ENCODE results near the gene GLOD4. TPM values are rescaled to one million over a fixed set of nuclear protein-coding genes. Genes with fewer than 3 reads are reported as not detected.
A peak's percentile ranks its signal among the peaks of the same experiment; 100 is the strongest.

Gene GLOD4
- total RNA-seq, 1 experiment from 2014 or later, result 69.7 TPM

DNA sequence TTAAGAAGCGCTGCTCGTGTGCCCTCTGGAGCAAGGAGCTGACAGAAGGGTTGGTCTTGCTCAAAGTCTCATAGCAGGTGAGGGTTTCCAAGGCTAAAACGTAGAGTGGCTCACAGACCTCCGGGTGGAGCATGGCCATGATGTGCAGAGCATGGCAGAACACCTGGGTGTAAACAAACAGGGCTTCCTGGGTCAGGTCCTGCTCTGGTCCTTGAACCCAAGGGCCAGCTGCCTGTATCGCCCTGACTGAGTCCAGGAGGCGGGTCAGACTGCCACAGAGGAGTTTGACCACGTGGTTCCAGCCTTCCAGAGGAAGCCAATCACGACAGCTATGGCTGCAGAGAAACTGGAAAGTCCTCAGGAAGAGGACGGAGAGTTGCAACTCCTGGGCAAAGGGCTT, 37.1 kb downstream of the GLOD4 start:
- TF ChIP-seq CTCF (IDR thresholded peaks at IDR 0.05; ENCODE audit: insufficient read depth in 1 of 2, low read depth in 1 of 2, low read length in 1 of 2, severe bottlenecking in 1 of 2, unreplicated experiment in 1 of 2), result no peak
- Histone ChIP-seq H3K9me3 (no peaks in the 10 kb centered on the region), H3K4me1 (no peaks in the 10 kb centered on the region), H3K36me3 (ENCODE audit: control insufficient read depth, insufficient read depth, low read length) (no peaks in the 10 kb centered on the region; the same call in 1 of the 2 replicates), H3K27me3 (replicated peaks; ENCODE audit: control insufficient read depth, insufficient read depth, low read length) (no peaks in the 10 kb centered on the region), H3K4me3 (ENCODE audit: low read depth, low read length) (no peak overlapping the region)
- no peak for DNase-seq
- no peak overlapping the region for H3K4me3 Mint-ChIP-seq (ENCODE audit: unreplicated experiment)
- ChIA-PET CTCF (no interaction called here), POLR2A (no interaction called here)
- H3K27me3 Mint-ChIP-seq (ENCODE audit: insufficient read depth, unreplicated experiment), result no peaks in the 10 kb centered on the region
- H3K36me3 Mint-ChIP-seq (ENCODE audit: insufficient read depth, unreplicated experiment), result peaks cover 30% of the 10 kb centered on the region
- BruUV-seq (replicated peaks), result no TSS peak
- no peaks in the 10 kb centered on the region for H3K4me1 Mint-ChIP-seq (ENCODE audit: low read depth, unreplicated experiment)
- no peaks in the 10 kb centered on the region for H3K9me3 Mint-ChIP-seq (ENCODE audit: unreplicated experiment)
- no peak overlapping the region for H3K27ac Mint-ChIP-seq (ENCODE audit: unreplicated experiment)
- intact Hi-C loops (cut with micrococcal nuclease; ENCODE audit: unreplicated experiment), result no loop called here

- H3K27ac Mint-ChIP-seq (ENCODE audit: unreplicated experiment), result no peak overlapping the region
- intact Hi-C loops (cut with micrococcal nuclease; ENCODE audit: unreplicated experiment), result no loop called here
- H3K27me3 Mint-ChIP-seq (ENCODE audit: insufficient read depth, unreplicated experiment), result no peaks in the 10 kb centered on the region
- DNase-seq, result no peak
- Histone ChIP-seq H3K27me3 (replicated peaks; ENCODE audit: control insufficient read depth, insufficient read depth, low read length) (no peaks in the 10 kb centered on the region), H3K4me1 (no peaks in the 10 kb centered on the region), H3K4me3 (ENCODE audit: low read depth, low read length) (no peak overlapping the region), H3K9me3 (no peaks in the 10 kb centered on the region), H3K36me3 (ENCODE audit: control insufficient read depth, insufficient read depth, low read length) (no peaks in the 10 kb centered on the region; the same call in 1 of the 2 replicates)
- no peak overlapping the region for H3K4me3 Mint-ChIP-seq (ENCODE audit: unreplicated experiment)
- H3K9me3 Mint-ChIP-seq (ENCODE audit: unreplicated experiment), result no peaks in the 10 kb centered on the region
- no peaks in the 10 kb centered on the region for H3K4me1 Mint-ChIP-seq (ENCODE audit: low read depth, unreplicated experiment)
- TF ChIP-seq CTCF (IDR thresholded peaks at IDR 0.05; ENCODE audit: insufficient read depth in 1 of 2, low read depth in 1 of 2, low read length in 1 of 2, severe bottlenecking in 1 of 2, unreplicated experiment in 1 of 2), result no peak
- POLR2A ChIA-PET, result no interaction called here
- CTCF ChIA-PET, result interaction anchor here (0.7 kb wide), 1 partner anchor 435 kb away, joined by 3 read pairs; no protein-coding TSS in a partner anchor
- no TSS peak for BruUV-seq (replicated peaks)
- H3K36me3 Mint-ChIP-seq (ENCODE audit: insufficient read depth, unreplicated experiment), result peaks cover 30% of the 10 kb centered on the region
These were observed 38.9 kb downstream of the GLOD4 start for GRCh38 chr17:743139-743538.

DNA sequence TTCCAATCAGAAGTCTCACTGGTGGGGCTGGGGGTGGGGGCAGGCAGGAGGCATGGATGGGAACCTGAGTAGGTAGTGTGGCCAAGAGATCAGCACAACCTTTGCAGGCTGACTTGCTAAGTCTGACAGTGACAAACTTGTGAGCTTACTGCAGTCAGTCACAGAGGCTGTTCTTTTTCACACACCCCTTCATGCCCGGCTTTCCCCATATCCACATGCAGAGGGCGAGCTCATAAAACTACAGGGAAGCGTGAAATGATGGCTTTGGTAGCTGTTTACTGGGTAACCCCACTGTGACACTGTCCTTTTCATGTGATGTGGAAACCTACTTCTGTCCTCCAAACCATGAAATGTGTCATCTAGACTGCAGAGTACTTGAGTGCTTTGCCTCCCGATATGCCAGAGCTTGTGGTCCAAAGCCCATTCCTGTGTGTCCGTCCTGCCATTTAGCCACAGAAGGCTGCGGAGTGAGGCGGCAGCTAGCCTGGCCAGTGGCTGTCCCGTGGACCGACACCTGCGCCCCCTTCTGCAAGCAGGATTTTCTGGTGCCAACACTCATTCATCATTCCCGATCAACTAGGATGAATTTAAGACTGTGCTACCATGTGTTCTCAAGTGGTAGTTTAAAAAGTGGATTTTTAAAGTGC, 39.8 kb downstream of the GLOD4 start:
- Histone ChIP-seq H3K4me1 (no peaks in the 10 kb centered on the region), H3K9me3 (no peaks in the 10 kb centered on the region), H3K4me3 (ENCODE audit: low read depth, low read length) (no peak overlapping the region), H3K36me3 (ENCODE audit: control insufficient read depth, insufficient read depth, low read length) (no peaks in the 10 kb centered on the region; the same call in 1 of the 2 replicates), H3K27me3 (replicated peaks; ENCODE audit: control insufficient read depth, insufficient read depth, low read length) (no peaks in the 10 kb centered on the region)
- no peak for TF ChIP-seq CTCF (IDR thresholded peaks at IDR 0.05; ENCODE audit: insufficient read depth in 1 of 2, low read depth in 1 of 2, low read length in 1 of 2, severe bottlenecking in 1 of 2, unreplicated experiment in 1 of 2)
- Mint-ChIP-seq H3K27me3 (ENCODE audit: insufficient read depth, unreplicated experiment) (no peaks in the 10 kb centered on the region), H3K36me3 (ENCODE audit: insufficient read depth, unreplicated experiment) (peaks cover 30% of the 10 kb centered on the region), H3K27ac (ENCODE audit: unreplicated experiment) (no peak overlapping the region), H3K4me1 (ENCODE audit: low read depth, unreplicated experiment) (no peaks in the 10 kb centered on the region), H3K4me3 (ENCODE audit: unreplicated experiment) (no peak overlapping the region), H3K9me3 (ENCODE audit: unreplicated experiment) (no peaks in the 10 kb centered on the region)
- ChIA-PET CTCF (no interaction called here), POLR2A (no interaction called here)
- intact Hi-C loops (cut with micrococcal nuclease; ENCODE audit: unreplicated experiment), result no loop called here
- no peak for DNase-seq
- TSS peak; percentile 13 for BruUV-seq (replicated peaks)

All from Caco-2 (cell line).